T-helper 1 cell treated with Interleukin-12 subunit alpha and Interleukin-12 subunit beta and Interleukin-4 antibody, amounts not matched to agents 30 ng/mL and 1 ng/mL, for 36 hours (primary cell): ENCODE data around the gene OR52D1. TPM values are rescaled to one million over a fixed set of nuclear protein-coding genes. Genes with fewer than 3 reads are reported as not detected.

Experiments
- intact Hi-C: fragments of 100-400 bp; cut with micrococcal nuclease; formaldehyde crosslinking; loops from one replicate; pipeline ENCODE4 v1.15.1; 2024
- total RNA-seq: library from RNA; stranded (reverse); gene quantifications from 2 replicates; pipeline ENCODE4 v1.2.3, GENCODE V29; 2022

OR52D1 gene
- total RNA-seq, 1 donor from 2014 or later, result not detected

- intact Hi-C loops, result no loop called here
These were observed 21.3 kb downstream of the OR52D1 start, which contains the start of gene UBQLN3 for GRCh38 chr11:5509803-5510202. Gene UBQLN3, minus strand, starts transcription at chr11:5509957. Its CDS starts 399 bp downstream, at chr11:5509558.

- intact Hi-C loops, result no loop called here
These were observed 26.4 kb downstream of the OR52D1 start for GRCh38 chr11:5514841-5515240.

GRCh38 chr11:5516599-5516998 lies 28.1 kb downstream of the OR52D1 start, which contains the start of gene UBQLNL:
Gene UBQLNL, minus strand, starts transcription at chr11:5516699. Its CDS starts 258 bp downstream, at chr11:5516441.
- intact Hi-C loops, result no loop called here

- intact Hi-C loops, result no loop called here
These were observed 33.1 kb downstream of the OR52D1 start for GRCh38 chr11:5521540-5521939.

- intact Hi-C loops, result no loop called here
These were observed 33.8 kb downstream of the OR52D1 start for GRCh38 chr11:5522308-5522707.

- intact Hi-C loops, result no loop called here
These were observed 36.3 kb downstream of the OR52D1 start for GRCh38 chr11:5524756-5525155.

GRCh38 chr11:5527716-5528115 lies 39.2 kb downstream of the OR52D1 start:
- intact Hi-C loops, result no loop called here

GRCh38 chr11:5528495-5528894 lies 40.0 kb downstream of the OR52D1 start:
- intact Hi-C loops, result no loop called here

- intact Hi-C loops, result no loop called here
These were observed 42.8 kb downstream of the OR52D1 start for GRCh38 chr11:5531053-5531831.

- intact Hi-C loops, result no loop called here
These were observed 45.6 kb downstream of the OR52D1 start for GRCh38 chr11:5534046-5534445.

GRCh38 chr11:5536482-5536881 lies 48.0 kb downstream of the OR52D1 start:
- intact Hi-C loops, result no loop called here

Other genes with a start within 250 kb of the OR52D1 start
- not detected in 2 replicates for gene HBG1, start 238.8 kb upstream of the OR52D1 start, total RNA-seq
- not detected in 2 replicates for gene HBG2, start 233.9 kb upstream of the OR52D1 start, total RNA-seq
- gene HBE1, start 218.7 kb upstream of the OR52D1 start, total RNA-seq, result not detected in 2 replicates
- gene OR51B4, start 186.7 kb upstream of the OR52D1 start, total RNA-seq, result not detected in 2 replicates
- not detected in 2 replicates for gene OR51B2, start 164.4 kb upstream of the OR52D1 start, total RNA-seq
- not detected in 2 replicates for gene OR51B5, start 145.2 kb upstream of the OR52D1 start, total RNA-seq
- not detected in 2 replicates for gene OR51B6, start 137.2 kb upstream of the OR52D1 start, total RNA-seq
- not detected in 2 replicates for gene OR51M1, start 104.9 kb upstream of the OR52D1 start, total RNA-seq
- gene OR51Q1, start 66.6 kb upstream of the OR52D1 start, total RNA-seq, result not detected in 2 replicates
- not detected in 2 replicates for gene OR51I1, start 47.2 kb upstream of the OR52D1 start, total RNA-seq
- not detected in 2 replicates for gene OR51I2, start 39.4 kb upstream of the OR52D1 start, total RNA-seq
- gene UBQLN3, start 21.3 kb downstream of the OR52D1 start, total RNA-seq, result 0.20 TPM in 1 of 2 replicates, not detected in the other
- gene UBQLNL, start 28.0 kb downstream of the OR52D1 start, total RNA-seq, result 0.12 and 0.34 TPM in 2 replicates
- 0.20 TPM in 1 of 2 replicates, not detected in the other for gene OR52H1, start 59.9 kb downstream of the OR52D1 start, total RNA-seq
- not detected in 2 replicates for gene OR52B6, start 92.2 kb downstream of the OR52D1 start, total RNA-seq
- gene TRIM6, start 108.0 kb downstream of the OR52D1 start, total RNA-seq, result 0.07 and 0.10 TPM in 2 replicates
- 9.7 and 9.8 TPM in 2 replicates for gene TRIM34, start 136.3 kb downstream of the OR52D1 start, total RNA-seq
- 22.1 and 24.0 TPM in 2 replicates for gene TRIM5, start 196.4 kb downstream of the OR52D1 start, total RNA-seq
- gene TRIM22, start 201.1 kb downstream of the OR52D1 start, total RNA-seq, result 280 and 282 TPM in 2 replicates
- 0.17 and 0.37 TPM in 2 replicates for gene OR56B1, start 247.8 kb downstream of the OR52D1 start, total RNA-seq